Fibroblast of lung (primary cell): ENCODE measurements around the gene TSR3.

Experiments
- EZH2 ChIP-seq: IDR thresholded peaks from 2 replicates; pipeline ENCODE4 v1.5.1; 2012; ENCODE audit warnings: low read length, control low read depth, mild to moderate bottlenecking; ENCODE audit errors: missing control alignments
- TF ChIP-seq, protein P1 (sequence below), 2 donors: IDR thresholded peaks in 1 of 2; conservative IDR thresholded peaks in 1 of 2; 1 replicate in 1 of 2; 2 replicates in 1 of 2; pipeline ENCODE4 v1.5.1; 2011 to 2012; ENCODE audit warnings: low read length in 2 of 2, control low read depth in 1 of 2, inconsistent platforms in 1 of 2, low read depth in 1 of 2, mild to moderate bottlenecking in 1 of 2

DNA sequence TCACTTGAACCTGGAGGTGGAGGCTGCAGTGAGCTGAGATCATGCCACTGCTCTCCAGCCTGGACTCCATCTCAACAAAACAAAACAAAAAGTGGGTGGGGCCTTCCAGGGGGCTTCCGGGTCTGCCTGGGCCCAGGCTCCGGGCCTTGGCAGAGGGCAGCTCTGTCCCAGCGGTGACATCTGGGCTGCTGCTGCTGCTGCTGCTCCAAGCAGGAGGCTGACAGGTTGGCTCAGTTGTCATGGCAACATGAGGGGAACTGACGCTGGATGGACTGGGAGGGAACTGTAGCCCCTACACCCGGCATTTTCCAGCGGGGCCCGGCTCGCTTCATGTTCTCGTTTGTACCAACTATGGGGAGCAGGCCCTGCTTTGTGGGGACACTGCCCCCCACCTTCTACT is 14.2 kb downstream of the TSR3 start:
- TF ChIP-seq, protein P1, sequence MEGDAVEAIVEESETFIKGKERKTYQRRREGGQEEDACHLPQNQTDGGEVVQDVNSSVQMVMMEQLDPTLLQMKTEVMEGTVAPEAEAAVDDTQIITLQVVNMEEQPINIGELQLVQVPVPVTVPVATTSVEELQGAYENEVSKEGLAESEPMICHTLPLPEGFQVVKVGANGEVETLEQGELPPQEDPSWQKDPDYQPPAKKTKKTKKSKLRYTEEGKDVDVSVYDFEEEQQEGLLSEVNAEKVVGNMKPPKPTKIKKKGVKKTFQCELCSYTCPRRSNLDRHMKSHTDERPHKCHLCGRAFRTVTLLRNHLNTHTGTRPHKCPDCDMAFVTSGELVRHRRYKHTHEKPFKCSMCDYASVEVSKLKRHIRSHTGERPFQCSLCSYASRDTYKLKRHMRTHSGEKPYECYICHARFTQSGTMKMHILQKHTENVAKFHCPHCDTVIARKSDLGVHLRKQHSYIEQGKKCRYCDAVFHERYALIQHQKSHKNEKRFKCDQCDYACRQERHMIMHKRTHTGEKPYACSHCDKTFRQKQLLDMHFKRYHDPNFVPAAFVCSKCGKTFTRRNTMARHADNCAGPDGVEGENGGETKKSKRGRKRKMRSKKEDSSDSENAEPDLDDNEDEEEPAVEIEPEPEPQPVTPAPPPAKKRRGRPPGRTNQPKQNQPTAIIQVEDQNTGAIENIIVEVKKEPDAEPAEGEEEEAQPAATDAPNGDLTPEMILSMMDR (conservative IDR thresholded peaks at IDR 0.05 in 1 of 2, IDR thresholded peaks at IDR 0.05 in 1 of 2; ENCODE audit: low read depth in 1 of 2, low read length in 2 of 2): no peak
- TF ChIP-seq EZH2: no peak
